Head of caudate nucleus (tissue), 42 donors: ENCODE results near the gene HEATR1.
"Not testable (repeated sequence)": the region's sequence is repeated elsewhere in the genome, so short reads cannot be mapped to it uniquely, and the experiment has no call there.

Source experiments
- DNase-seq, 42 donors: peaks; one replicate each; pipeline versions ENCODE4 v3.0.0 to v3.0.0-alpha.2; 2020 to 2021; ENCODE audit warnings: mixed read lengths in 7 of 42
- intact Hi-C: fragments of 100-400 bp; cut with DNase I; formaldehyde crosslinking; loops from one replicate; pipeline ENCODE4 v1.15.0; 2022

HEATR1 gene

GRCh38 chr1:236520445-236521005, 83.8 kb downstream of the HEATR1 start:
- intact Hi-C loops = no loop called here
- no peak for DNase-seq

- intact Hi-C loops = no loop called here
- DNase-seq = no peak
Observed at GRCh38 chr1:236518322-236518721, 86.0 kb downstream of the HEATR1 start.

GRCh38 chr1:236516929-236517704, 87.2 kb downstream of the HEATR1 start:
- no peak for DNase-seq
- intact Hi-C loops = no loop called here

GRCh38 chr1:236515443-236515958, 88.8 kb downstream of the HEATR1 start:
- DNase-seq = no peak
- intact Hi-C loops = no loop called here

- DNase-seq = no peak
- intact Hi-C loops = no loop called here
Observed at GRCh38 chr1:236514703-236515442, 89.4 kb downstream of the HEATR1 start.

- DNase-seq = no peak
- intact Hi-C loops = no loop called here
Observed at GRCh38 chr1:236511735-236512418, 92.4 kb downstream of the HEATR1 start.

- intact Hi-C loops = no loop called here
- no peak for DNase-seq
Observed at GRCh38 chr1:236509647-236510401, 94.5 kb downstream of the HEATR1 start.

GRCh38 chr1:236509203-236509602, 95.1 kb downstream of the HEATR1 start:
- intact Hi-C loops = no loop called here
- DNase-seq = no peak

GRCh38 chr1:236508593-236509027, 95.7 kb downstream of the HEATR1 start:
- intact Hi-C loops = no loop called here
- DNase-seq = no peak

- intact Hi-C loops = no loop called here
- no peak for DNase-seq
Observed at GRCh38 chr1:236507022-236507700, 97.2 kb downstream of the HEATR1 start.

GRCh38 chr1:236504338-236504737, 100.0 kb downstream of the HEATR1 start:
- DNase-seq, intact Hi-C loops: not testable (repeated sequence)

- peak in 33 of 42 donors; percentile 8 to 66 (median 39) for DNase-seq
- intact Hi-C loops = no loop called here
Observed at GRCh38 chr1:236502972-236503639, 101.2 kb downstream of the HEATR1 start.

GRCh38 chr1:236502579-236502971, 101.7 kb downstream of the HEATR1 start:
- no peak for DNase-seq

GRCh38 chr1:236501093-236501492, 103.2 kb downstream of the HEATR1 start:
- intact Hi-C loops = no loop called here

More at GRCh38 chr1:236502579-236502971, 101.7 kb downstream of the HEATR1 start:
- intact Hi-C loops = no loop called here

More at GRCh38 chr1:236501093-236501492, 103.2 kb downstream of the HEATR1 start:
- no peak for DNase-seq
